Endothelial cell (in vitro differentiated cells): ENCODE data around the gene SUGP2. TPM values are rescaled to one million over a fixed set of nuclear protein-coding genes. Genes with fewer than 3 reads are reported as not detected.

Source experiments
- total RNA-seq: library from RNA; stranded (reverse); fragmentation: NEBNext Ultra II Directional; extraction: Animal tissue kit (Norgen Biotek cat#: 25700); gene quantifications from one replicate; pipeline ENCODE4 v1.2.1, GENCODE V29; 2021; ENCODE audit not compliant: unreplicated experiment

Gene SUGP2
- total RNA-seq, 1 donor from 2014 or later = 109 TPM

Other genes starting within 250 kb of the SUGP2 start
- not detected for gene COMP, start 242.2 kb downstream of the SUGP2 start, total RNA-seq
- 69.8 TPM for gene UPF1, start 201.6 kb downstream of the SUGP2 start, total RNA-seq
- 15.7 TPM for gene CERS1, start 137.4 kb downstream of the SUGP2 start, total RNA-seq
- gene COPE, start 114.1 kb downstream of the SUGP2 start, total RNA-seq = 213 TPM
- gene DDX49, start 113.8 kb downstream of the SUGP2 start, total RNA-seq = 33.7 TPM
- 222 TPM for gene HOMER3, start 92.3 kb downstream of the SUGP2 start, total RNA-seq
- gene ARMC6, start 86 bp upstream of the SUGP2 start, total RNA-seq = 25.9 TPM
- 7.5 TPM for gene SLC25A42, start 30.5 kb upstream of the SUGP2 start, total RNA-seq
- 25.1 TPM for gene TMEM161A, start 105.0 kb upstream of the SUGP2 start, total RNA-seq
- 0.97 TPM for gene MEF2B, start 136.7 kb upstream of the SUGP2 start, total RNA-seq
- gene BORCS8, start 158.6 kb upstream of the SUGP2 start, total RNA-seq = 31.3 TPM
- gene RFXANK, start 158.7 kb upstream of the SUGP2 start, total RNA-seq = 131 TPM
- gene NR2C2AP, start 169.9 kb upstream of the SUGP2 start, total RNA-seq = 4.3 TPM
- gene NCAN, start 178.4 kb upstream of the SUGP2 start, total RNA-seq = 0.05 TPM
- gene TM6SF2, start 239.8 kb upstream of the SUGP2 start, total RNA-seq = 1.4 TPM